ENCODE measurements around the gene HNRNPLL. TPM values are rescaled to one million over a fixed set of nuclear protein-coding genes. Genes with fewer than 3 reads are reported as not detected.

The HNRNPLL gene
- total and polyA plus RNA-seq, 2 of the 13 experiments (the other 11 are each of a cell fraction or from before 2014, with no cell fraction given) = 49.4 to 103 TPM

GRCh38 chr2:38610851-38611801 is 8.4 kb upstream of the HNRNPLL start (continued):
- TF ChIP-seq CEBPZ (IDR thresholded peaks at IDR 0.05; ENCODE audit: low read length) (no peak), ZBTB46 (CRISPR knock-in tag; IDR thresholded peaks at IDR 0.05; ENCODE audit: borderline replicate concordance) (0 out of 2 replicates have a peak, but pooled peaks have one; percentile 41), THRA (CRISPR knock-in tag; IDR thresholded peaks at IDR 0.05; ENCODE audit: borderline replicate concordance) (0 out of 2 replicates have a peak, but pooled peaks have one; percentile 58), CREM (IDR thresholded peaks at IDR 0.05) (peak; percentile 84), CREM (CRISPR knock-in tag; IDR thresholded peaks at IDR 0.05) (no peak), SAP130 (CRISPR knock-in tag; IDR thresholded peaks at IDR 0.05; ENCODE audit: low read depth) (peak; percentile 55), ELF4 (CRISPR knock-in tag; IDR thresholded peaks at IDR 0.05; ENCODE audit: borderline replicate concordance) (no peak), EP300 (IDR thresholded peaks at IDR 0.05; ENCODE audit: low read depth in 2 of 2, low read length in 2 of 2) (peak; percentile 35 to 95; a peak in 2 of 4 replicates), EP300 (CRISPR knock-in tag; IDR thresholded peaks at IDR 0.05; ENCODE audit: borderline replicate concordance) (0 out of 2 replicates have a peak, but pooled peaks have one; percentile 30), KLF16 (CRISPR knock-in tag; IDR thresholded peaks at IDR 0.05) (0 out of 4 replicates have a peak, but pooled peaks of 1 of the 2 experiments have one; percentile 39), KMT2B (CRISPR knock-in tag; IDR thresholded peaks at IDR 0.05) (0 out of 2 replicates have a peak, but pooled peaks have one; percentile 50), ZNF639 (CRISPR knock-in tag; conservative IDR thresholded peaks at IDR 0.05) (no peak), MAFK (conservative IDR thresholded peaks at IDR 0.05 in 1 of 2, IDR thresholded peaks at IDR 0.05 in 1 of 2; ENCODE audit: low read length in 2 of 2) (no peak), KAT8 (CRISPR knock-in tag; IDR thresholded peaks at IDR 0.05) (peak; percentile 36; the same call in 1 of the 2 replicates), DPF2 (CRISPR knock-in tag; IDR thresholded peaks at IDR 0.05; ENCODE audit: borderline replicate concordance, low read depth) (no peak; the same call in none of the 2 replicates), ESRRA (CRISPR knock-in tag; IDR thresholded peaks at IDR 0.05; ENCODE audit: low read depth) (0 out of 2 replicates have a peak, but pooled peaks have one; percentile 37), HCFC1 (IDR thresholded peaks at IDR 0.05; ENCODE audit: low read depth, low read length) (no peak)
